ENCODE results near the gene CYB561D1.
"Not testable (repeated sequence)": the region's sequence is repeated elsewhere in the genome, so short reads cannot be mapped to it uniquely, and the experiment has no call there.

GRCh38 chr1:109445949-109446695 is 47.8 kb upstream of the CYB561D1 start:
- not testable (repeated sequence) for TF ChIP-seq CTCF (conservative IDR thresholded peaks at IDR 0.05 in 1 of 2, IDR thresholded peaks at IDR 0.05 in 1 of 2; ENCODE audit: low read depth in 1 of 2, low read length in 2 of 2); EZH2 (IDR thresholded peaks at IDR 0.05; ENCODE audit: low read length, missing control alignments)
